Retinal pigment epithelial cell (primary cell): ENCODE data around the gene CALR.

Experiments
- DNase-seq: peaks from one replicate; pipeline ENCODE4 v3.0.0-alpha.2; 2010; ENCODE audit warnings: low read depth
- H3K4me3 ChIP-seq: 2 replicates; pipeline ENCODE4 v1.5.1; 2011; ENCODE audit warnings: mild to moderate bottlenecking, low read length, control low read depth, moderate library complexity
- TF ChIP-seq, protein P1 (sequence below): conservative IDR thresholded peaks from 2 replicates; pipeline ENCODE4 v1.5.1; 2011; ENCODE audit warnings: low read depth, low read length, control low read depth, inconsistent platforms

The CALR gene

DNA sequence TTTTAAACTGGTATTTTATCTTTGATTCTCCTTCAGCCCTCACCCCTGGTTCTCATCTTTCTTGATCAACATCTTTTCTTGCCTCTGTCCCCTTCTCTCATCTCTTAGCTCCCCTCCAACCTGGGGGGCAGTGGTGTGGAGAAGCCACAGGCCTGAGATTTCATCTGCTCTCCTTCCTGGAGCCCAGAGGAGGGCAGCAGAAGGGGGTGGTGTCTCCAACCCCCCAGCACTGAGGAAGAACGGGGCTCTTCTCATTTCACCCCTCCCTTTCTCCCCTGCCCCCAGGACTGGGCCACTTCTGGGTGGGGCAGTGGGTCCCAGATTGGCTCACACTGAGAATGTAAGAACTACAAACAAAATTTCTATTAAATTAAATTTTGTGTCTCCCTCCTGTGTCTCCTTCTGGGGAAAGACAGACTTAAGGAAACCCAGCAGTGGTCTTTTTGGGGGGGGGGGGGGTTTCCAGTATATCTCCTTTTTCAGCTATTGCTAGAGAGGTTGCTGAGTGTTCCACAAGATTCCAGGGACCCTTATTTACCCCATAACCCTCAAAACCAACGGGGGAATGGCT, 5.8 kb downstream of the CALR start:
- H3K4me3 ChIP-seq, result no peak overlapping the region
- no peak for DNase-seq
- TF ChIP-seq, protein P1, sequence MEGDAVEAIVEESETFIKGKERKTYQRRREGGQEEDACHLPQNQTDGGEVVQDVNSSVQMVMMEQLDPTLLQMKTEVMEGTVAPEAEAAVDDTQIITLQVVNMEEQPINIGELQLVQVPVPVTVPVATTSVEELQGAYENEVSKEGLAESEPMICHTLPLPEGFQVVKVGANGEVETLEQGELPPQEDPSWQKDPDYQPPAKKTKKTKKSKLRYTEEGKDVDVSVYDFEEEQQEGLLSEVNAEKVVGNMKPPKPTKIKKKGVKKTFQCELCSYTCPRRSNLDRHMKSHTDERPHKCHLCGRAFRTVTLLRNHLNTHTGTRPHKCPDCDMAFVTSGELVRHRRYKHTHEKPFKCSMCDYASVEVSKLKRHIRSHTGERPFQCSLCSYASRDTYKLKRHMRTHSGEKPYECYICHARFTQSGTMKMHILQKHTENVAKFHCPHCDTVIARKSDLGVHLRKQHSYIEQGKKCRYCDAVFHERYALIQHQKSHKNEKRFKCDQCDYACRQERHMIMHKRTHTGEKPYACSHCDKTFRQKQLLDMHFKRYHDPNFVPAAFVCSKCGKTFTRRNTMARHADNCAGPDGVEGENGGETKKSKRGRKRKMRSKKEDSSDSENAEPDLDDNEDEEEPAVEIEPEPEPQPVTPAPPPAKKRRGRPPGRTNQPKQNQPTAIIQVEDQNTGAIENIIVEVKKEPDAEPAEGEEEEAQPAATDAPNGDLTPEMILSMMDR, result no peak

DNA sequence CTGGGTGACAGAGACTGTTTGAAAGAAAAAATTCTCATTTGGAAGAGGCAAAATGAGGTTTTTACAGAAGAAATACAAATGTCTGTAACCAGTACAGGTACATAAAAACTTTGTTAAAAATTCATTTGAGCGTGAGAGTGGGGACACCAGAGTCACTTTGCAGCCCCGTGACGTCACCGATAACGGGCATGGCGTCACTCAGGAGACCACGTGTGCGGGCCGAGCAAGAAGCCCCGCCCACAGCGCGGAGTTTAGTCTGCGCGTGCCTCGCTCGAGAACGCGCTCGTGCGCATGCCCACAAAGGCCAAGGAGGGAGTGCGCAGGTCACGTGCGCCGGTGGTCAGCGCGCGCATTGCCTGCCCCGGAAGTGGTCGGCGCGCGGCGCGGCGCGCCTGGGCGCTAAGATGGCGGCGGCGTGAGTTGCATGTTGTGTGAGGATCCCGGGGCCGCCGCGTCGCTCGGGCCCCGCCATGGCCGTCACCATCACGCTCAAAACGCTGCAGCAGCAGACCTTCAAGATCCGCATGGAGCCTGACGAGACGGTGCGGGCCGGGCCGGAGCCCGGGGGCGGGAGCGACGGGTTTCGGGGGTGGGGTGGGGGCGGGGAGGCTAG, 7.2 kb downstream of the CALR start, which contains the start of gene RAD23A:
Gene RAD23A (plus strand): TSS at position 384 of the 613 bp plus-strand sequence. CDS start 87 bp downstream, at position 471.
- TF ChIP-seq, protein P1, result no peak
- peak; percentile 90 for DNase-seq
- H3K4me3 ChIP-seq, result peak within 1 kb of the TSS; percentile 79

- peak overlapping the region; percentile 79 for H3K4me3 ChIP-seq
- TF ChIP-seq, protein P1, result no peak
- peak; percentile 55 for DNase-seq
These were observed 7.8 kb downstream of the CALR start for GRCh38 chr19:12946092-12946721.

DNA sequence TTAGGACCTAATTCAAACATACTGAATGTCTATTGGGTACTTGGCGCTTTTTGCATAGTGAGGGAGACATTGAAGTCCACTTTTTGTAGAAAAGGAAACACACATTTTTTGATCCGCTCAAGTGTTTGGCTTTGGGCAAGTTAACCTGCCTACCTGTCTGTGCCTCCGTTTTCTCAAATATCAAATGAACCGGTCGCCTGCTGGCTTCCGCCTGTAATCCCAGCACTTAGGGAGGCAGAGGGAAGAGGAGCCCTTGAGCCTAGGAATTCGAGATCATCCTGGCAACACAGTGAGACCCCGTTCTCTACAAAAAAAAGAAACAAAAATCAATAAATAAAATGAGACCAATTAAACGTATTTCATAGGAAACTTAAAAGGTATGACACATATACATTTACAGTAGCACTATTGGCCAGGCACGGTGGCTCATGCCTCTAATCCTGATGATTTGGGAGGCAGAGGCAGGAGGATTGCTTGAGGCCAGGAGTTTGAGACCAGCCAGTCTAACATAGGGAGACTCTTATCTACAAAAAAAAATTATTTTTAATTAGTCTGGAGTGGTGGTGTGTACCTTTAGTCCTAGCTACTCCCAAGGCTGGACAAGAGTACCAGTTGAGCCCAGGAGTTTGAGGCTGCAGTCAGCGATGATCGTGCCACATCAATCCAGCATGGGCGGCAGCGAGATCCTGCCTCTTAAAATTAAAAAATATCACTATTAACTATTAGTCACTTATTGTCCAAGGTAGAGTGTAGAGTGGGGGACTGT, 8.5 kb downstream of the CALR start:
- TF ChIP-seq, protein P1, result no peak
- DNase-seq, result no peak
- H3K4me3 ChIP-seq, result peak overlapping the region; percentile 79

DNA sequence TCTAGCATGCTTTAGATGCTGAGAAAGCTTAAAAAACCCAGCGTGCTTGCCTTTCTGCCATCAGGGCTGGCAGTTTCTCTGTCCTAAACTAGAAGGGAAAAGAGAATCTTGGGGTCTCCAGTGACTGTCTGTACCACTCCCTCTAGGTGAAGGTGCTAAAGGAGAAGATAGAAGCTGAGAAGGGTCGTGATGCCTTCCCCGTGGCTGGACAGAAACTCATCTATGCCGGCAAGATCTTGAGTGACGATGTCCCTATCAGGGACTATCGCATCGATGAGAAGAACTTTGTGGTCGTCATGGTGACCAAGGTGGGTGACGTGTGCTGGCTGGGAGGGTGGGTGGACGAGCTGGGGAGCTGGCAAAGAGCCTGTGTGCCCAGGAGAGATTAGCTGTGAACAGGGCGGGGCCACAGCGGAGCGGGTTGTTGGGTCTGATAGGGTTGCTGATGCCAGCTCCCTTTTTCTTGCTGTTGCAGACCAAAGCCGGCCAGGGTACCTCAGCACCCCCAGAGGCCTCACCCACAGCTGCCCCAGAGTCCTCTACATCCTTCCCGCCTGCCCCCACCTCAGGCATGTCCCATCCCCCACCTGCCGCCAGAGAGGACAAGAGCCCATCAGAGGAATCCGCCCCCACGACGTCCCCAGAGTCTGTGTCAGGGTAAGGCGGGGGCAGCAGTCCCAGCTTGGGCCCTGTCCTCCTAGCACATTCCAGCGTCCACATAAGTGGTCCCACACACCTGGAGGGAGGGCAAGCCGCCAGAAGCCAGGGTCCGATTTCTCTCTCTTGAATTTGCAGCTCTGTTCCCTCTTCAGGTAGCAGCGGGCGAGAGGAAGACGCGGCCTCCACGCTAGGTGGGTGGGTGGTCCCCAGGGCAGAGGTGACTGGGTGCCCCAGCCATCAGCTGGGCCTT, 9.5 kb downstream of the CALR start:
- no peak for DNase-seq
- no peak overlapping the region for H3K4me3 ChIP-seq
- TF ChIP-seq, protein P1, result no peak

DNA sequence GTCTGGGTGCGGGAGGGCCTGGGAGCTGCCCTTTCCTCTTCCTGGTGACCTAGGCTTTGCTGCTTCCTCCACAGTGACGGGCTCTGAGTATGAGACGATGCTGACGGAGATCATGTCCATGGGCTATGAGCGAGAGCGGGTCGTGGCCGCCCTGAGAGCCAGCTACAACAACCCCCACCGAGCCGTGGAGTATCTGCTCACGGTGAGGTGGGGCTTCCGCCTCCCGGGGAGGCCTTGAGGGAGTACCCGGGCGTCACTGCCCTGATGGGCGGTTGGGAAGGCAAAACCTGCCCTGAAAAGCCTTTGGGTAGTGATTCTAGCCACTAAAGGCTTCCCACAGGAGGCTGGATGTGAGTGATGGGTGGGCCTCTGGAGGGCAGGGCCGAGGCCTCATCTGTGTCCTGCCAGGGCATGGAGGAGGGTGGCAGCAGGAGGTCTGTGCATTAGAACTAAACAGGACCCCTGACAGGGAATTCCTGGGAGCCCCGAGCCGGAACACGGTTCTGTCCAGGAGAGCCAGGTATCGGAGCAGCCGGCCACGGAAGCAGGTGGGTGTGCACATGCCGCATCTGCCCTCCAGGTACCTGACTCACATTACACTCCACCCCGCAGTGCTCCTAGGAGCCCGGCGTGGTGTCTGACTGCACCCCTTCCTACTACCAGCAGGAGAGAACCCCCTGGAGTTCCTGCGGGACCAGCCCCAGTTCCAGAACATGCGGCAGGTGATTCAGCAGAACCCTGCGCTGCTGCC, 10.4 kb downstream of the CALR start:
- DNase-seq, result no peak
- no peak overlapping the region for H3K4me3 ChIP-seq
- TF ChIP-seq, protein P1, result no peak
